ENCODE measurements around the gene PARP1.
"Not testable (repeated sequence)": the region's sequence is repeated elsewhere in the genome, so short reads cannot be mapped to it uniquely, and the experiment has no call there.

The PARP1 gene

DNA sequence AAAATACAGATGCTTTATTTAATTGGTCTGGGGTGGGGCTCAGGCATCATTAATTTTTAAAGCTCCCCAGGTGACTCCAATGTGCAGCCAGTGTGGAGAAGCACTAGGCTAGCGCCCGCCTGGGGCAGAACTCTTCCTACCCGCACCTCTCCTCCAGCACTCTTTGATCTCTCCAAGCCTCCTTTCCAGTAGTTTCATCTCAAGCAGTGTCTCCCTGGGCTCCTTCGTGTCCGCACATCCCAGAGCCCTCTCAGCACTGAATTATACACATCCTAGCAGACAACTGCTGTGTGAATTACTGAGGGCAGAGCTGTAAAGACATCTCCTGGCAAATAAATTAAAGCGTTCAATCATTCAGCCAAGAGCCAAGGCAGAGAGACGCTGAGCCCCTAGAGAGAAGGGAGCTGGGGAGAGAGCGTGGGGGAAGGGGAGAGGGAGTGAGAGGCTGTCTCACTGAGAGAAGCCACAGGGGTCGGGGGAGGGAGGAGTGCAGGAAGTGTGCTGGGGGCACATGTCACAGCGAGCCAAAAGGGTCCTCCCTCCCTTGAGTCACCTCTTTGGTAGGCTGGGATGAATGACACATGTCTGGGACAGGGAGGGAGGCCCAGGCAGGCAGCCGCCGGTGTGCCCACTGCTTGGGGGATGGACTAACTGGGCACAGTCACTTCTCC lies 21.0 kb upstream of the PARP1 start:
- peak; percentile 47 for DNase-seq

DNA sequence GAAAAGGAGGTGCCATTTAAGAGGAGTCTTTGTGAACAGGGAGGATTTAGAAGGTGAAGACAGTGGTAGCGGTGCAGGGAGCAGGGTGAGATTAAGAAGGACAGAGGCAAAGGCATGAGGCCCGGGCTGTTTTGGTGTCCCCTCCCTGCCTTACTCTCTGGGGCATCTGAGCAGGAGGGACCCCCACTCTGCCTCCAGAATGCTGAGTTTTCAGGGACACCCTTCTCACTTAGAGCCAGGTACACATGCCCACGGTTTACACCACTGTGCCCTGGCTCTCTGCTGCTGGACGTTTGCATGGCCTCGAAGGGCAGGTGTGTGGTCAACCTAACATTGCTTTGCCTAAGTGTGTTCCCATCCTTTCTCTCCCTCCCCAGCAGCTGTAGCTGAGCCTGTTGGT lies 20.5 kb upstream of the PARP1 start:
- no peak for DNase-seq

DNA sequence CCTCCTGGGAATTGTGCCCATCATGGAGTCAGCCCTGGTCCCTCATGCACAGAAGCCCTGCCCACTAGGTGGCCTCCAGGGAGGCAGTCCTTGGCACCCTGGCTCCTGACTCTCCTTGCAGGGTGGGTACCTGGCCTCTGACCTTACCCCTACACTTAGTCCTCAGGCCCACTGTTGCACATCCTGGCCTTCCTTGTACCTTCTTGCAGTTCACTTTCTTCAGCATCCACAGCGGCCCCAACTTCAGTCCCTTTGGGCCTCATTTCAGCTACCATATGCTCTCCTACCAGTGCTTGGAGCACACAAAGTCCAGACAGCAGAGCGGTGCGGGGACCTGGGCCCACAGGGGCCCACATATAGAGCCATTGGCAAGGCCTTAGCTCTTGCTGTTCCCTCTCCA lies 19.2 kb upstream of the PARP1 start:
- DNase-seq: no peak

DNA sequence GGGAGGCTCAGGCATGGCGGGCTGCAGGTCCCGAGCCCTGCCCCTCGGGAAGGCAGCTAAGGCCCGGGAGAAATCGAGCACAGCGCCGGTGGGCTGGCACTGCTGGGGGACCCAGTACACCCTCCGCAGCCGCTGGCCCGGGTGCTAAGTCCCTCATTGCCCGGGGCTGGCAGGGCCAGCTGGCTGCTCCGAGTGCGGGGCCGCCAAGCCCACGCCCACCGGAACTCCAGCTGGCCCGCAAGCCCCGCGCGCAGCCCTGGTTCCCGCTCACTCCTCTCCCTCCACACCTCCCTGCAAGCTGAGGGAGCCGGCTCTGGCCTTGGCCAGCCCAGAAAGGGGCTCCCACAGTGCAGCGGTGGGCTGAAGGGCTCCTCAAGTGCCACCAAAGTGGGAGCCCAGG lies 18.5 kb upstream of the PARP1 start:
- not testable (repeated sequence) for DNase-seq

DNA sequence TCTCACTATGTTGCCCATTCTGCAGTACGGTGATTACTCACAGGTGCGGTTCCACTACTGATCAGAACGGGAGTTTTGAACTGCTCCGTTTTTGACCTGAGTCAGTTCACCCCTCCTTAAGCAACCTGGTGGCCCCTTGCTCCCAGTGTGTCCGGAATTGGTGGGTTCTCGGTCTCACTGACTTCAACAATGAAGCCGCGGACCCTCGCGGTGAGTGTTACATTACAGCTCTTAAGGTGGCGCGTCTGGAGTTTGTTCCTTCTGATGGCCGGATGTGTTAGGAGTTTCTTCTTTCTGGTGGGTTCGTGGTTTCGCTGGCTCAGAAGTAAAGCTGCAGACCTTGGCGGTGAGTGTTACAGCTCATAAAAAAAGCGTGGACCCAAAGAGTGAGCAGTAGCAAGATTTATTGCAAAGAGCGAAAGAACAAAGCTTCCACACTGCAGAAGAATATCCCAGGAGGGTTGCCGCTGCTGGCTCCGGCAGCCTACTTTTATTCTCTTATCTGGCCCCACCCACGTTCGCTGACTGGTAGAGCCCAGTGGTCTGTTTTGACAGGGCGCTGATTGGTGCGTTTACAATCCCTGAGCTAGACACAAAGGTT lies 17.6 kb upstream of the PARP1 start:
- DNase-seq: peak; percentile 63

DNA sequence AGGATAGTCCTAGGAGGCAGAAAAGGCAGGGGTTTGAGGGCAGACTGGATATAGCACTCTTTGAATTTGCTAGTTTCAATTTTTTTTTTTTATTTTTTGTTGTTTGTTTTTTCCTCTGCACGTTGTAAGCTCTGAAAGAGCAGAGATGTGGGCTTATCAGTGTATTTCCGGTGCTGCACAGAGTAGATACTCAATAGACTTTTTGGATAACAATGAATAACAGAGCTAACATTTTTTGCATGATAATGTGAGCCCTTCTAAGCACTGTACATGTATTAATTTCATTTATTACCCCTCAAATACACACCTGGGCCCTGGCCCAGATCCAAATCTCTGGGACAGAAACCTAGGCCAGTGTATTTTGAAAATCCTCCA lies 17.1 kb upstream of the PARP1 start:
- DNase-seq: no peak

DNA sequence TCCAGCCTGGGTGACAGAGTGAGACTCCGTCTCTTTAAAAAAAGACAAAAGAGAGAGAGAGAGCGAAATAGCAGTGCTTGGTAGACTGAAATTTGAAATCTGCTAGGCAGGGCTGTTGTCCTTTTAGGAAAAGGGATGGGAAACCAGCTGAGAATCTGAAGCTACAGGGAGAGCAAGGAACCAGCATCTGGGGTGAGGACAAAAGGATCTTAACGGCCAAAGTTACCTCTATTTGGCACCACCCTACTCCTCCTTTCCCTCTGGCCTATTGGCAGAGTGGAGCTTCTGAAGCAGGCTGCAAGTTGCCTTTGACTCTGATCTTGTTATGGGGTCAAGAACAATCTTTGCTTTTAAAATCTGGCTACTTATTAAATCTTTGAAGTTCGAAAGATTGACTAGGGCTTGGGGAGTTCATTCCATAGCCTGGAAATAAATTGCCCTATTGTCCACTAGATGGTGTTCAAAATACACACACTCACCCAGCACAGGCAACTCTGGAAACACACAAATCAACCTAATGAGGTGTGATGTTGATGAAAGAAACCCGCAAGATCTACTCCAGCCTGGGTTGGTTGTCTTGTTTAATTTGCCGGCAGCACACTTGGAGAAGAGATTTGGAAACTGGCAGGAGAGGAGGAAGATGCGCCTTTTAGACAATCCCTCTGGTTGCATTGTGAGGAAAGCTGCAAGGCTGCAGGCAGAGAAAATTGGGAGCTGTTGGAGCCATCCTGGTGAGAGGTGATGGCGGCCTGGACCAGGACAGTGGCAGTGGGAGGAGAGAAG lies 16.5 kb upstream of the PARP1 start:
- DNase-seq: peak; percentile 36

DNA sequence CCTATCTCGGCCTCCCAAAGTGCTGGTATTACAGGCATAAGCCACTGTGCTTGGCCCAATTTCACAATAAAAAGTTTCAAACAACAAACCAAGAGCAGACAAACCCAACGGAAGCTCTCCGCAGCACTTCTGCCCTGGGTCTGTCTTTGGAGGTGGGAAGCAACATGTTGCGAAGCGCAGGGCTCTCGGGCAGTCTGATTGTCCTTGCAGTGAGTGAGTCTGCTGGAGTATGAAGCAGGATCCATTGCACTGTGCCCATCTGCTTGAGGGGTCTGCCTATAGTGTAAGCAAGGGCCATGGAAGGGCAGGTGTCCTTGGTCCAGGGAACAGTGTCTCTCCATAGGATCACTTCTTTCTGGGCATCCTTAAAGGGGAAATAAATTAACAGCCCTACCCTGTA lies 14.6 kb upstream of the PARP1 start:
- DNase-seq: no peak

DNA sequence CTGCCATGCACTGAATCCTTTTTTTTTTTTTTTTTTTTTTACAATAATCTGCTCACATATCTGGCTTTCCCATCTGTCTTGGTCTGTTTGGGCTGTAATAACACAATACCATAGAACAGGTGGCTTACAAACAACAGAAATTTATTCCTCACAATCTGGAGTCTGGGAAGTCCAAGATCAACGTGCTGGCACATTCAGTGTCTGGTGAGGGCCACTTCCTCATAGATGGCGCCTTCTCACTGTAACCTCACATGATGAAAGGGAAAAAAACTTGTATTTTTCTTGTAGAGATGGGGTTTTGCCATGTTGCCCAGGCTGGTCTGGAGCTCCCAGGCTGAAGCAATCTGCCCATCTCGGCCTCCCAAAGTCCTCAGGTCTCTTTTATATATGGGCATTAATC lies 13.0 kb upstream of the PARP1 start:
- DNase-seq: no peak

DNA sequence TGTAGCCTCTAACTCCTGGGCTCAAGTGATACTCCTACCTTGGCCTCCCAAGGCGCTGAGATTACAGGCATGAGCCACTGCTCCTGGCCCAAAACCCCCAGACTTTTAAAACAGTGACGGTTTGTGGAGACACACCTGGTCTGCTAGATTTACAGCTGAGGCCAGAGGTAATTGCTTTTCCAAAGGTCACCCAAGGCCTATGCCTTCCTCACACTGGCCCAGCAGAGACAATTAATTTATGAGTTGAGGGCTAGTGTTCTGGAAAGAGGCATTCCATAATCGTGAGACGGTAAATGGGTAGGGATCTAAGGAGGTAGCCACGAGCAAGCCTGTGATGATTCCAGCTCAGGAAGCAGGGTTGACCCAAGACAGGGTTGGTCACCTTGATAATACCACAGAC lies 12.4 kb upstream of the PARP1 start:
- DNase-seq: no peak

DNA sequence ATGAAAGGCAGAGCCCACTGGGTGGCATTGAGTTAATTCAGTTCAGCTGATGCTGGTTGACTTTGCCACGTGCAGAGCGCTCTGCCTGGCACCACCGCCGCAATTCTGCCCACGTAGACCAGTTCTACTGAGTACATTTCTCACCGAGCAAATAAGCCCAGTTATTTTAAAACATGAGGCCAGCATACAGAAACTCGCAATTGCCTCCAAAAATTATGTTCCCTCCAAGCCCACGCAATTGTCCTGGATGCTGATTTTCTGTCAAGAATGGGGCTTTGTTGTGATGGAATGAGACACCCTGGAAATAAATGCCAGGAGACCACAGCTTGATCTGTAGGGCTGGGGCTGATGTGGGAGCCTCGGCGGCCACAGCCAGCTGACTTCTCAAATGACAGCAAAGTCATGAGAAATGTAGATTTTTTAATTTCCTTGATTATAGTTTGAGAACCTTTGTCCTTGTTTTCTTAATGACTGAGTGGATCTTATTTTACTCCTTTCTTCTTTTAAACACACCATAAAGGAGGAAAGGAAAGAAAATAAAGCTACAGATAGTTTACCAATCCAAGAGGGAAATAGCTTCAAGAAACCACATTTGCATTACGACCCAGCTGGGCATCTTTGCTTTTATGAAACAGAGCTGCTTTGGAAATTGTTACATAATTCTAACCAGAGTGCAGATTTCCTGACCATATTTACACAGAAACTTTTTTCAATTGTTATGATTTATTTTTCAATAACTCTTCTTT lies 11.6 kb upstream of the PARP1 start:
- DNase-seq: no peak

DNA sequence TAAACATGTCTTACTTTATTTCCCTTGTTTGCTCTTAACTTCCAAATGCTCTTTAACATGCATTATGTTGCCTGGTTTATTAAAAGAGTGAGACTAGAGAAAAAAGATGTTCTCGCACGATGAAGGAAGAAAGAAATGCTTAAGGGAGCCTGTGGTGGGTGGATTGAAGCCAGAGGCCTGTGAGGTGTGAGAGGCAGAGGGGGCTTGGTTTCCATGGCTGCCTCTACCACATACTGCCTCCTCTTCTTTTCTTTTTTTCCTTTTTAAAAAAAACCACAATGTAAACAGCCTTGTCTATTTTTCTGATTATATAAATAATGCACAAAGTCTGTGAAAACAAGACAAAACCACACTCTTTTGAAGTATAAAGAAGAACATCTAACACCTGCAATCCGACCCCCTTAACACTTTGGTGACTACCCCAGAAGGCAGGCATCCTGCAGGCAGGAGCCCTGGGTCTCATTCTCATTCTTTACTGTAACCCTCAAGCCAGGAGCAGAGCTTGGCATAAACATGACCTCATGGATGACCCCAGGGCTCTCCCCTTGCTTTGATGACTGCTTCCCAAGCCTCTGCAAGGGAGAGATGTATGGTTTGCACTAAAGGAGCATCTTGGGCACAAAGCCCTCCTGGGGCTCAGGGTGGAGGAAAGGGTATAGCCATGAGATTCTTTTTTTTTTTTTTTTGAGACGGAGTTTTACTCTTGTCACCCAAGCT lies 10.1 kb upstream of the PARP1 start:
- DNase-seq: no peak

DNA sequence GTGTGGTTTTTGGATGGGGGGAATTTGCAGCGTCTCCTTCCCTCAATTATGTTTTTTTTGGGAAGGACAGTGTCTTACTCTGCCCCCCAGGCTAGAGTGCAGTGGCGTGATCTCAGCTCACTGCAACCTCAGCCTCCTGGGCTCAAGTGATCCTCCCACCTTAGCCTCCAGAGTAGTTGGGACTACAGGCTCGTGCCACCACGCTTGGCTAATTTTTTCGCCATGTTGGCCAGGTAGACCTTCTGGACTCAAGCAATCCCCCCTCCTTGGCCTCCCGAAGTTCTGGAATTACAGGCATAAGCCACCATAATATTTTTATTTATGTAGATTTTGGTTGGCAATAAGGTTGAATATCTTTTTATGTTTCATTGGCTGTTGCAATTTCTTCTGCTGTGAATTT lies 9.5 kb upstream of the PARP1 start:
- DNase-seq: no peak

DNA sequence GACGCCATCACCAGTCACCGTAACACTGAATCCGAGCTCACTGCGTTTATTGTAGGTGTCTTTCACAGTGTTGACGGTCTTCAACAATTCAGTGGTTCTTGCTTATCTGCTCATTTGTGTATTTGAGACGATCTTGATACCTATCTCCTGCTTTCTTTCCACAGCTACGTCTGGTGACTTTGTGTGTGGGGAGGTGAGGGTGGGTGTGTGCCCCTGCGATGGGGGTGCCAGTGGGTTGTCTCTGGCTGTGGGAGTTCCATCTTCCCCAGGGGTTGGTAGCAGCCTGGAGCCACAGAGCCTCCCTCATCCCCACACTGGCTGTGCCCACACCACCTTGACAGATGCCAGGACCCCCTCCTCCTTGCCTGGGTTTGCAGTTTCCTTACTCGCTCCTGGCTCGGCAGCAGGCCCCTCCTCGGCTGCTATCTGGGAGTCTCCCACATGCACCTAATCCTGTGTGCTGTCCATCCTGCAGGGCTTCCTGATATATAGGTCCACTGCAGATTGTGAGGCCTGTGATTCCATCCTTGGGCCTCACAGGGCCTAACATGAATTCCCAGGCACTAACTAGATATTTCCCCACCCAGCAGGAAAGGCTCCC lies 6.3 kb upstream of the PARP1 start:
- DNase-seq: no peak

DNA sequence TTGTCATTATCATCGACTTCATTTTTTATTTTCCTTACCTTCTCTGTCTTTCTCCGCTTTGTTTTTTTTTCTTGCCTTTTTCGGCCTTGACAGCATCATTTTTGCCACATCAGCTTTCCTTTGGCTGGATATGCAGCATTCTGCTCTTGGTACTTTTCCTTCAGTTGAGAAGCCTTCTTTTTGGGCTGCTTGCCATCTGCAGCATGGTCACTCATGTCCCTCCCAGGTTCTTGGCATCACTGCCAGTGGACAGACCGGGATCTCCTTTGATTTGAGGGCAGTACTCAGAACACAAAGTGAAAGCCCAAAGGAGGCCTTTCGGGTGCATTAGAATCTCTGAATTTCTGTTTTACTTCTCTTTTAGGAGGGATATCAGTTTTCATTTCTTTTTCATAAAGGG lies 3.7 kb upstream of the PARP1 start:
- DNase-seq: no peak

DNA sequence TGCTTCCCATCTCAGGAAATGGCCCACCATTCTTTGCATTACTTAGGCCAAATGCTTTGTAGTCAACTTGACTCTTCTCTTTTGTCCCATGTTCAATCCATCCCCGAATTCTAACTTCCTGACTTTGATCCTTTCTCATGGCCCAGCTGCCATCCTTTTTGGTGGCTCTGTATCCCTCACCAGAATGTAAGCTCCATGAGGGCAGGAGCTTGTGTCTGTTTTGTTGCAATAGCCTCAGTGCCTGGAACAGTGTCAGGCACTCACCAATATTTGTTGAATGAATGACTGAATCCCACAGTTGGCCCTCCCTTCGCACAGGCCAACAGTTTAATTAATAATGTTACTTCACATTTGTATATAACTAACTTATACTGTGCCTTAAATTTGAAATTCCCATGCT lies 3.1 kb upstream of the PARP1 start:
- DNase-seq: no peak

DNA sequence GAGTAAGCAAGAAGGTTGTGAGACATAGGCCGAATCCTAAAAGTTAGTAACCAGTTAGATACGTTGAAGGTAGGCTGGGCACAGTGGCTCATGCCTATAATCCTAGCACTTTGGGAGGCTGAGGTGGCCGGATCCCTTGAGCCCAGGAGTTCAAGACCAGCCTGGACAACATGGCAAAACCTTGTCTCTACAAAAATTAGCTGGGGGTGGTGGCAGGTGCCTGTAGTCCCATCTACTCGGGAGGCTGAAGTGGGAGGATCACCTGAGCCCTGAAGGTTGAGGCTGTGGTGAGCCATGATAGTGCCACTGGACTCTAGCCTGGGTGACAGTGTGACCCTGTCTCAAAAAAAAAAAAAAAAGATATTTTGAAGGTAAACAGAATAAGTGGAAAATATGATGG lies 1.5 kb upstream of the PARP1 start:
- no peak for DNase-seq

DNA sequence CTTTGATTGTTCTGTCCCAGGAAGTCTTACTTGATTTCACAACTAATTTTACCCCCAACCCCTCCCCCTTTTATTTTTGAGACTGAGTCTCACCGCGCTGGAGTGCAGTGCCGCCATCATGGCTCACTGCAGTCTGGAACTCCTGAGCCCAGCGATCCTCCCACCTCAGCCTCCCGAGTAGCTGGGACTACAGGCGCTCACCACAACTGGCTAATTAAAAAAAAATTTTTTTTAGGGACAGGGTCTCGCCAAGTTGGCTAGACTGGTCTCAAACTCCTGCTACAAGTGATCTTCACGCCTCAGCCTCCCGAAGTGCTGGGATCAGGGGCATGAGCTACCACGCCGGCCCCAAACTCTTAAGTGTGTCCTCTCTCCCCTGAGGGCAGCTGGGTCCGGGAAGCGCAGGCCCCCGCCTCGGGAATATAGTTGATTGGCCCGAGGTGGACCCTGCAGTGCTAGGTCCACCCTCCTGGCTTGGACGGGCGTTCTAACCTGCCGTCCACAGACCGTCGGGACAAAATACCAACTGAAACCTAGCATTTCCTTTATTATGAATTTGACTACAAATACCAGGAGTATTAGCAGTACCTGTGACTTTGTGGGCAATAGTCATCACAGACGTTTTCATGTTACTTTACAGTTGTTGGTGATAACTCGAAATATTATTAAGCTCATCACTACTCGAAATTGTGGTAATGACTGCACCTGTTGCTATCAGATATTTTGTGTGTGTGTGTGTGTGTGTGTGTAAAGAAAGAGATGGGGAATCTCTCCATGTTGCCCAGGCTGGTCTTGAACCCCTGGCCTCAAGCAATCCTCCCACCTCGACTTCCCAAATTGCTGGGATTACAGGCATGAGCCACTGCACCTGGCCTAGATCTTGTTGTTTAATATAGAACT lies 642 bp upstream of the PARP1 start:
- DNase-seq: no peak

DNA sequence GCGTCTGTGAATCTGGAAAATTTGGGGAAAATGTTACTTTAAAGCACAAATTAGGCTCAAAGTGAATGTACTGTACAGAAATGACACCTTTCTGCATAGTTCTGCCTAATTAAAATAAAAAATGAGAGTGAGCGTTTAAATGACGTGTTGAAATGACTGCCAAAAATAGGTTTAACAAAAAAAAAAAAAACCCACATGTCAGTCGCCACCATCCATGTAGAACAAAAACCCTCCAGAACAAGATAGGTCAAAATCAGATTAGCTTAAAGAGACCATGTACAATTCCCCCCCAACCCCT lies 745 bp downstream of the PARP1 start:
- DNase-seq: no peak

DNA sequence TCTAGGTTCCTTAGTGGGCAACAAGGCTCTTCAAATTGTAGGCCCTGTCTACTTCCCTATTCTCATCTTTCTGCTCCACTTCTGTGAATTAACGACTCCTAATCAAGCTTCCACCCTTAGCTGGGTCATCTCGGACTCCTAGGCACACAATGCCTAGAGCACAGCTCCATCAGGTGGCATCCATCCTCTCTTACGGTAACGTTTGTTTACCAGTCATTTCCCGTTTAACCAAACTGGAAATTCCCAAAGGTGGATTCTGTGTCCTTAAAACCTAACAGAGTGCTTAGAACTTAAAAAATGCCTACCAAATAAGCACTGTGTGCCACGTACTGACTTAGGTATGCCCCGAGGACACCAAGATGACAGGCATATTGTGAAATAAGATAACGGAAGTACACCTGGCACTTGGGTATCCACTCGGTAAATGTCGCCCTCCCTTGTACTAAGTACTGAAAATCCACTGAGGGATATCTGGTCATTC lies 1.5 kb downstream of the PARP1 start:
- DNase-seq: peak; percentile 21

DNA sequence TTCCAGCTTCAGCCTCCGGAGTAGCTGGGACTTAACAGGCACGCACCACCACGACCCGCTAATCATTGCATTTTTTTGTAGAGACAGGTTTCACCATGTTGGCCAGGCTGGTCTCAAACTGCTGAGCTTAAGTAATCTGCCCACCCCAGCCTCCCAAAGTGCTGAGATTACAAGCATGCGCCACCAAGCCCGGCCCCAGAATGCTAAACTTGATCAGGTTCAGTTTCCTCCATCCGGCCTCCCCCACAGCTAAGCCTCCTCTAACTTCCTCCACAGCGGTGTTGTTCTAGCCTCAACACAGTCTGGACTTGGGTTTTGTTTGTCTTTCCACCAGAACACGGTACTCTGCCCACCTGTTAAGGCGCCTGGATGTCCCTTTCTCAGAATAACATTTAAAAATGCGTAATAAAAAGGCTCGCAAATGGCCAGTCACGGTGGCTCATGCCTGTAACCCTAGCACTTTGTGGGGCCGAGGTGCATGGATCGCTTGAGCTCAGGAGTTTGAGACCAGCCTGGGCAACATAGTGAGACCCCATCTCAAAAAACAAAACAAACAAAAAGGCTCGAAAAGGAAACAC lies 2.4 kb downstream of the PARP1 start:
- peak; percentile 34 for DNase-seq

Data from CD4-positive, alpha-beta T cell treated with Interleukin-17A for 4 hours (primary cell).